ENCODE measurements around the gene ATG12.
"Not testable (repeated sequence)": the region's sequence is repeated elsewhere in the genome, so short reads cannot be mapped to it uniquely, and the experiment has no call there.

ATG12 gene

GRCh38 chr5:115841382-115842088, at the start of gene ATG12, which contains the start of gene AP3S1:
TSS of gene ATG12 (minus strand) at chr5:115841565. CDS start at chr5:115841552, 13 bp downstream.
TSS of gene AP3S1 (plus strand) at chr5:115841935. CDS start at chr5:115842038, 103 bp downstream.
- peak; percentile 81 for DNase-seq (ENCODE audit: low read depth)

- no peak for DNase-seq (ENCODE audit: low read depth)
These were observed 46.7 kb upstream of the ATG12 start for GRCh38 chr5:115888027-115888426.

- not testable (repeated sequence) for DNase-seq (ENCODE audit: low read depth)
These were observed 43.8 kb upstream of the ATG12 start for GRCh38 chr5:115885208-115885607.

DNA sequence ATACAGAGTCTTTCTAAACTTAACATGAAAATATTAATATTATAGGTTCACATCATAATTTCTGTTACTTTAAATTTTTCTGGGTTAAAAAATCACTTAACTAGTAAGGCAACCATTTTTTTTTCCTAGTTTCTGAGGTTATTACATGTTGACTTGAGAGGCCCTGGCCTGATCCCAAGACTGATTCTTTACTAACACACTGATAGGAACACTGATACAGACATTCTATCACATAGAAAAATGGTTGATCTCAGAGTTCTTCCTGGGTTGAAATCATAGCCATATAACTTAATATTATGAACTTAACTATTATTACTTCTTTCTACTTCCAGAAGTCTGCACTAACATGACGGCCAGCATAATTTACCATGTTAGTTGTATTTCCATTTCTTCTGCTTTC, 43.3 kb upstream of the ATG12 start:
- no peak for DNase-seq (ENCODE audit: low read depth)

GRCh38 chr5:115882434-115882833, 41.1 kb upstream of the ATG12 start:
- not testable (repeated sequence) for DNase-seq (ENCODE audit: low read depth)

DNA sequence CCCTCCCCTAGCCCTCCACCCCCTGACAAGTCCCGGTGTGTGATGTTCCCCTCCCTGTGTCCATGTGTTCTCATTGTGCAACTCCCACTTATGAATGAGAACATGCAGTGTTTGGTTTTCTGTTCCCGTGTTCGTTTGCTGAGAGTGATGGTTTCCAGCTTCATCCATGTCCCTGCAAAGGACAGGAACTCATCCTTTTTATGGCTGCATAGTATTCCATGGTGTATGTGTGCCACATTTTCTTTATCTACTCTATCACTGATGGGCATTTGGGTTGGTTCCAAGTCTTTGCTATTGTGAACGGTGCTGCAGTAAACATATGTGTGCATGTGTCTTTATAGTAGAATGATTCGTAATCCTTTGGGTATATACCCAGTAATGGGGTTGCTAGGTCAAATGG, 36.0 kb upstream of the ATG12 start:
- DNase-seq (ENCODE audit: low read depth): not testable (repeated sequence)

- no peak for DNase-seq (ENCODE audit: low read depth)
These were observed 34.1 kb upstream of the ATG12 start for GRCh38 chr5:115875447-115875846.

GRCh38 chr5:115873392-115873791, 32.0 kb upstream of the ATG12 start:
- no peak for DNase-seq (ENCODE audit: low read depth)

DNA sequence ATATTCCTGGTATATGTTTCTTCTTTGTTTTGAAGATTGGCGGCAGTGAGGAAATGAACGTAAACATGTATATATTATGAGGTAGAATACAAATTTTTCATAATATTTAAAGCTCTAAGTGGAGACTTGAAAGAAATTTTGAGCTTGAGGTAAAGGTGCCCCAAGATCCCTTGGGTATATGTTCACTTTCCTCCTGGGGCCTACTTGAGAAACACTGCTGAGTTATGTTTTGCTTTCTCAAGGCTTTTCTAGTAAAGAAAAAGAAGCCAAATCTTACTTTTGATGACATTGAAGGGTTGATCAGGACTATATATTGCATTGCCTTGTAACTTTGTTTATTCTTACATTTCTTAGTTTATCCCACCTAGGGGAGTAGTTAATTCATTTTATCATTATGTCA, 31.1 kb upstream of the ATG12 start:
- DNase-seq (ENCODE audit: low read depth): no peak

GRCh38 chr5:115869256-115869795, 28.0 kb upstream of the ATG12 start:
- no peak for DNase-seq (ENCODE audit: low read depth)

- DNase-seq (ENCODE audit: low read depth): no peak
These were observed 18.0 kb upstream of the ATG12 start for GRCh38 chr5:115859378-115859777.

DNA sequence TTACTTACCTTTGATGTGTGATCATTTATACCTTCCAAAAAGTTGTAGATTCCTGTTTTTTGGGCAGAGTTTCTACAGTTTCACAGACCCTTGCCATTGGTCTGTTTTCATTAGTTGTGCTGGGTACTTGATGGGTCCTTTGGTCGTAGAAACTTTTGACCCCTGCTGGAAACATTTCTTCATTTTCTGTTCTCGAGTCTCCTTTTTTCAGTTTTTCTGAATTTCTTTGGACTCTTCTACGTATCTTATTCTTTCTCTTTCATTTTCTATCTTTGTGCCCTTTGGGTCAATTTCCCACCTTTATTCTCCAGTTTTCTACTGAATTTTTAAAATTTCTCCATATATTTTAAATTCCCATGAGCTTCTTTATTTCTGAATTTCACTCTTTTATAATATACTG, 17.0 kb upstream of the ATG12 start:
- no peak for DNase-seq (ENCODE audit: low read depth)

DNA sequence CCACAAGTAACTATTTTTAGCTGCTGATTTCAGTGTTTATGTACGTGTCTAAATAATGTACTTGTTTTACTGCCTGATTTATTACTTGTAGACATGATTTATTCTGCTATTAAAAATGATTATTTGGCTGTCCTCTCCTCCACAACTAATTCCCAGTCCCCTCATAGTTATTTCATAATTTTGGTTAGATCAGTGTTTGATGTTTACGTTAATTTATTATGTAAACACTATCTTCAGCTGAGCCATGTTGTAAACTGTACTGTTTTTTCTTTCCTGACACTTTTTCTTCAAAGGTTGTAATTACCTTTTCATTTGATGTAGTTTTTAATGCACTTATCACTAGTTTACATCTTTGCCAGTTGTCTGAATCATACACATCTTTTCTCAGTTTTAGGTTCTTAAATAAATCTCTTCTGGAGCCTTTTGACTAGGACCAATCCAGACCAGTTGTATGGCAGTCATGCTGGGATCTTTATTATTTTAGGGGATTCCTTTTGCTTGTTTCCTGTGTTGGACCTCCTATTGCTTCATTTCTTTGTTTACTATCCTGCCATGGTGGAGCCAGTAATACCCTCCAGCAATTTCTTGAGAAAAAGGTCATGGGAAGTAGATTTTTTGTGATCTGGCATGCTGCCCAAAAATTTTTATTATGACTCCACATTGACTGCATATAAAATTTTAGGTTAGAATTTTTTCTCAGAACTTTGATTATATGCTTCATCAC, 16.4 kb upstream of the ATG12 start:
- no peak for DNase-seq (ENCODE audit: low read depth)

DNA sequence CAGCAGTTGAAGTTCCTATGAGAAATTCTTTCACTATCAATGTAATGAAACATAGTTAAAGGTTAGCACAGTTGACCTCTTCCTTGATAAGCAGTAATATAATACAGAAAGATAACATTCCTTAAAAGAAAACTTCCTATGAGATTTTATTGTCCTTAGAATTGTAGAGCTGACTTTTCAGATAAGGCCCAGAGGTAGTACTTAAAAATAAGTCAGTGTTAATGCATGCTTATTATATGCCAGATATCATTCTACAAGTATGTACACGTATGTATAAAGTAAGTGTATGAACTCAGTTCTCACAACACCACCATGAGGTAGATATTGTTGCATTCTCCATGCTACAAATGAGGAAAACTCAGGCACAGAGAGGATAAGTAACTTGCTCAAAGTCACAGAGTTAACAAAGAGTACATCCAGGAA, 15.7 kb upstream of the ATG12 start:
- DNase-seq (ENCODE audit: low read depth): no peak

DNA sequence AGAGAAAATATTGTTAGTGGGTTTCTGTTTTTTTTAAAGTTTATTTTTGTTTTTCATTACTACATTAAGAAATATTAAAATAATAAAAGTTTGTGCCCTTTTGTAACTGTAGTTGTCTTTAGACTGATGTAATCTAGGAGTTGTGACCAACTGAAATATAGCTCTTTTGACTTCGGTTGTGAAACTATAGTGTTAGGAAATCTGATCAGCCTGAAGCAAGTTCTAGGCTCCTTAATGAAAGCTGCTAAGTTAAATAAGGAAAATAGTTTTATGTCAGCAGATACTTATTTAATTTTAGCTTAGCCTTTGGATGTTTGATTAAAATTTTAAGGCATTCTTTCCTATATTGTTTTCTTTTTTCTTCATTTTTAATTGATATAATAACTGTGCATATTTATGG, 14.6 kb upstream of the ATG12 start:
- no peak for DNase-seq (ENCODE audit: low read depth)

DNA sequence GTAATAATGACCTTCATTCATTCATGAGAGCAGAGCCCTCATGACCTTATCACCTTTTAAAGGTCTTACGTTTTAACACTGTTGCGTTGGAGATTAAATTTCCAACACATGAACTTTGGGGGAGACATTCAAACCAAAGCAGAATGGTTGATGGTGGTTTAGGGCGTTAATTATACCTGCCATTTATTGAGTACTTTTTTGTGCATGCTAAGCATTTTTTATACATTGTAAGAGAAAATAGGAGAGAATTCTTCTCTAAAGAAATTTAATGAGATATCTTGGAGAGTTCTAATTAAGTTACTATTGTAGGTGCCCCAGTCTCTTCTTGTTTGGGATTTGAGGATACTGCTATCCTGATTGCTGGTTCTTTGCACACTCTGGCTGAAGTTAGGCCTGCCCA, 12.8 kb upstream of the ATG12 start:
- no peak for DNase-seq (ENCODE audit: low read depth)

DNA sequence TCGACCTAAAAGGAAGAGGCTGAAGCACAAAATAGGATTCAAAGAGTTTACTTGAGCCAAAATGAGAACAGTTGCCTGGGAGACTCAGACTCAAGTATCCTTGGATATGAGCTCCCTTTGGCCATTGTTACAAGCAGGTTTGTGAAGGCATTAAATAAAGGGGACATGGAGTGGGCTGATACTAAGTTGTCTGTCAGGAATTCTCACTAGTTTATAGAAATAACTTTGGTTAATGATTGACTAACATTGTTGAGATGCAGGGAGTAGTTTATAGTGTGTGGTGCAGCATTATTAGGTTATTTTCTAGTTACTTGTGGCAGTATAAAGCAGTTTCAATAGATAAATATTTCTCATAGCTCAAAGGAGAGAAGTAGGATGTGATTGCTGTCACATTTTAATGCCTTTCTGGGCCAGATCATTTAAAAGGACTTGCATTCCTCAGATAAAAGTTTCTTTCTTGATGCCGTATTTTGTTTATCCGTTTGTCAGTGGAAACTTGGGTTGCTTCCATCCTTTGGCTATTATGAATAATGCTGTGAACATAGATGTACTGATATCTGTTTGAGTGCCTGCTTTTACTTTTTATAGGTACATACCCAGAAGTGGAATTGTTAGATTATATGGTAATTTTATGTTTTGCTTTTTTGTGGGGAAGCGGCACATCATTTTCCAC, 9.5 kb upstream of the ATG12 start:
- no peak for DNase-seq (ENCODE audit: low read depth)

- no peak for DNase-seq (ENCODE audit: low read depth)
These were observed 8.0 kb upstream of the ATG12 start for GRCh38 chr5:115849258-115849798.

GRCh38 chr5:115847290-115847689, 5.9 kb upstream of the ATG12 start:
- DNase-seq (ENCODE audit: low read depth): no peak

DNA sequence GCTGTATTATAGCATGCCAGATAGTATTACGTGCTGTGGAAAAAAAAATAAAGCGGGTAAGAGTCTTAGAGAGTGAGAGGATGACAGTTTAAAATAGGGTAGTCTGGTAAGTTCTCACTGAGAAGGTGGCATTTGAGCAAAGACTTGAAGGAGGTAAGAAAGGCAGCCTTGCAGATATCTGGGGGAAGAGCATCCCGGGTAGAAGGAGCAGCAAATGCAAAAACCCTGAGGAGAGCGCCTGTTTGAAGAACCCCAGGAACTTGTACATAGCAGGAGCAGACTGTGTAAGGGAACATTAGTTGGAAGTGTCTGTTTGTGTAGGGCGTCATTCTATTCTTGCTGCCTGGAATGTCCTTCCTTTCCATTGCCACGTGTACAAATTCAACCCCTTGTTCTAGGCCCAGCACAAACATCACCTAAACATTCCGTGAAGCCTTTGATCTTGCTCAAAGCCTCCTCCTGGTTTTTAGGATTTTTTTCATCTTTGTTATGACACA, 3.0 kb upstream of the ATG12 start:
- DNase-seq (ENCODE audit: low read depth): no peak

- no peak for DNase-seq (ENCODE audit: low read depth)
These were observed 2.2 kb upstream of the ATG12 start for GRCh38 chr5:115843444-115844130.

DNA sequence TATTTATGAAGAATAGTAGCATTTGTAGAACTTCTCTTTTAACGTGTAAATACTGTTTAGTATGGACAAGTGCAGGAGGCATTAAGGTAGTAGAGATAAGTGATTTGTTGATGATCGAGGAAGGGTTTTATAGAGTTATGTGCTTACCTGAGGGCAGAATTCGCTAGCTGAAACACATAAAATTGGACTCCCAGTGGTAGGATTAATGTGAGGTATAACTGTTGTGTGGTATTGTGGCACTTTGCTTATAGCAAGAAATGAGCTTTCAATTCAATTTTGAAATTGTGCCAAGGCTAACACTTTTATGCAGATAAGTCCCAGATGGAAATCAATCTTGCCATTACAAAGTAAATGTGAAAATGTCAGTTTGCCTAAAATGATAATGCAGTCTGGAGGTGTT, 1.6 kb upstream of the ATG12 start:
- no peak for DNase-seq (ENCODE audit: low read depth)
